Naive B cell (primary cell): Measurements from ENCODE around the gene THAP7. TPM values are rescaled to one million over a fixed set of nuclear protein-coding genes. Genes with fewer than 3 reads are reported as not detected.
A peak's percentile ranks its signal among the peaks of the same experiment; 100 is the strongest.
"Not testable (repeated sequence)": the region's sequence is repeated elsewhere in the genome, so short reads cannot be mapped to it uniquely, and the experiment has no call there.

ENCODE experiments used
- ATAC-seq, 2 donors: fragments of 150-1000 bp; cut with Tn5 transposase; 2 replicates each; pipeline ENCODE4 v1.10.0; 2021; ENCODE audit warnings: low read depth in 2 of 2, mild to moderate bottlenecking in 2 of 2, moderate library complexity in 2 of 2
- DNase-seq: peaks from one replicate; pipeline ENCODE4 v3.0.0; 2022
- H3K27ac Mint-ChIP-seq, 6 donors: one replicate each; pipeline ENCODE4 v1.8.0; 2020 to 2022; ENCODE audit warnings: mild to moderate bottlenecking in 6 of 6, mixed read lengths in 6 of 6, moderate library complexity in 5 of 6, inconsistent platforms in 2 of 6
- H3K27me3 Mint-ChIP-seq, 3 donors: one replicate each; pipeline ENCODE4 v1.8.0; 2021 to 2022; ENCODE audit warnings: mixed read lengths in 3 of 3, mild to moderate bottlenecking in 1 of 3
- H3K36me3 Mint-ChIP-seq, 2 donors: one replicate each; pipeline ENCODE4 v1.8.0; 2020 to 2022; ENCODE audit warnings: mixed read lengths in 2 of 2, inconsistent platforms in 1 of 2, mild to moderate bottlenecking in 1 of 2
- H3K4me1 Mint-ChIP-seq, 3 donors: one replicate each; pipeline ENCODE4 v1.8.0; 2020 to 2022; ENCODE audit warnings: mixed read lengths in 3 of 3, inconsistent platforms in 1 of 3, mild to moderate bottlenecking in 1 of 3, moderate library complexity in 1 of 3
- H3K4me3 Mint-ChIP-seq, 8 donors: one replicate each; pipeline ENCODE4 v1.8.0; 2020 to 2022; ENCODE audit warnings: mild to moderate bottlenecking in 8 of 8, mixed read lengths in 8 of 8, moderate library complexity in 8 of 8, inconsistent platforms in 2 of 8
- H3K9me3 Mint-ChIP-seq, 7 donors: one replicate each; pipeline ENCODE4 v1.8.0; 2020 to 2022; ENCODE audit warnings: mixed read lengths in 7 of 7, mild to moderate bottlenecking in 5 of 7, inconsistent platforms in 2 of 7, moderate library complexity in 1 of 7
- polyA plus RNA-seq, 6 donors: library from polyadenylated mRNA; unstranded; fragments of 300-500 nt; fragmentation: Illumina TruSeq; gene quantifications; one replicate each; pipeline ENCODE4 v1.2.3, GENCODE V29; 2021; ENCODE audit warnings: low read depth in 6 of 6

The THAP7 gene
- polyA plus RNA-seq, 6 donors from 2014 or later, result 36.6 to 43.6 (median 40.9) TPM

DNA sequence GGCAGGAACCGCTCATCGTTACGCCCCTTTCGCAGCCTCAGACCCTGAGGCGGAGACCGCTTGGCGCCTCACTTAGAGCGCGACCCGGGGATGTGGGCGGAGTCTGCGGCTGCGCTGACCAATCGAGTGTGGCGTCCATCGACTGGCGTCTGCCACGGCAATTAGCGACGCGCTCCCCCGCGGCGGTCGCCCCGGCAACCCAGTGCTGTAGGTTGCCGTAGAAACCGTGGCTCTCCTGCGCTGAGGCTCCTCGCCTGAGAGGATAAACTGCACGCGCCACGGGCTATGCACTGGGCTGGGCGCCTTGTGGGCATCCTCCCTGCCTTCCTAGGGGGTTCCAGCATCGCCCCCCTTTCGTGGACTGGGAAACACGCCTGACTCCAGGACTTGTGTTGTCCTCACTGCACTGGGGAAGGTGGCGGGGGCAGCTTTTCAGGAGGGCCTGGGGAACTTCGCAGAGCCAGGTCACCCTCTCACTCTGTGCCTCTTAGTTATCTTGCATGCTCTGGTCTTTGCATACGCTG, 12.3 kb upstream of the THAP7 start:
- Mint-ChIP-seq H3K4me3 (peak overlapping the region; percentile 71 to 95 (median 91)), H3K27me3 (peaks cover 0 to 11% (median 0%) of the 10 kb centered on the region in 3 donors), H3K36me3 (no peaks in the 10 kb centered on the region), H3K27ac (peak overlapping the region; percentile 91 to 99 (median 96)), H3K9me3 (peaks cover 0 to 1% (median 0%) of the 10 kb centered on the region in 7 donors), H3K4me1 (peaks cover 16 to 31% (median 23%) of the 10 kb centered on the region in 3 donors)
- DNase-seq (peak; percentile 87), ATAC-seq (peak; percentile 93)

DNA sequence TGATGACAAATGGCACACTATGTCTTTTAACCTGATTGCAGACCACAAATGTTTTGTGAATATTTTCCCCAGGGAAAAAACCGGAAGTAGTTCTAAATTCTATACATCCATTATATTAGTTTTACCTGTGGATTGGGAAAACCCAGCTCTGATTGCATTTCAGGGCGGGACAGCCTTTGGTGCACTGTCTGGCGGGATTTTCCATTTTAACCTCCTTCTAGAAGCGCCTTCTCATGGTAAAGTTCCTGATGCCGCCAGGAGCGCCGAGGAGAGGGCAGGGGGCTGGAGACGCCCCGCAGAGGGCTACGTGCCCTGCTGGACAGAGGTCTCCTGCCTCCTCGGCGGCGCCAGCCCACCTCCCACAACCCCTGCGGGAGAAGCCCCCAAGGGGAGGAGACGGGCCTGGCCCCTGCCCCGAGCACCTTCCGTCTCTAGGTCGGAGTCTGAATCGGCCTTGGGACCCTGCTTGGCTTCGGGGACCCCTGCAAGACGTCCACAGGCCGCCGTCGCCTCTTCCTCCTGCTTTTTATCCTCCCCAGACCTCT, 11.8 kb upstream of the THAP7 start:
- ATAC-seq (no peak), DNase-seq (no peak)
- no peaks in the 10 kb centered on the region for H3K36me3 Mint-ChIP-seq
- peaks cover 16 to 31% (median 23%) of the 10 kb centered on the region in 3 donors for H3K4me1 Mint-ChIP-seq
- H3K27ac Mint-ChIP-seq, result peak overlapping the region in 5 of 6 donors; percentile 88 to 99 (median 98)
- H3K27me3 Mint-ChIP-seq, result peaks cover 0 to 6% (median 0%) of the 10 kb centered on the region in 3 donors
- peak overlapping the region; percentile 71 to 95 (median 91) for H3K4me3 Mint-ChIP-seq
- H3K9me3 Mint-ChIP-seq, result peaks cover 0 to 1% (median 0%) of the 10 kb centered on the region in 7 donors

DNA sequence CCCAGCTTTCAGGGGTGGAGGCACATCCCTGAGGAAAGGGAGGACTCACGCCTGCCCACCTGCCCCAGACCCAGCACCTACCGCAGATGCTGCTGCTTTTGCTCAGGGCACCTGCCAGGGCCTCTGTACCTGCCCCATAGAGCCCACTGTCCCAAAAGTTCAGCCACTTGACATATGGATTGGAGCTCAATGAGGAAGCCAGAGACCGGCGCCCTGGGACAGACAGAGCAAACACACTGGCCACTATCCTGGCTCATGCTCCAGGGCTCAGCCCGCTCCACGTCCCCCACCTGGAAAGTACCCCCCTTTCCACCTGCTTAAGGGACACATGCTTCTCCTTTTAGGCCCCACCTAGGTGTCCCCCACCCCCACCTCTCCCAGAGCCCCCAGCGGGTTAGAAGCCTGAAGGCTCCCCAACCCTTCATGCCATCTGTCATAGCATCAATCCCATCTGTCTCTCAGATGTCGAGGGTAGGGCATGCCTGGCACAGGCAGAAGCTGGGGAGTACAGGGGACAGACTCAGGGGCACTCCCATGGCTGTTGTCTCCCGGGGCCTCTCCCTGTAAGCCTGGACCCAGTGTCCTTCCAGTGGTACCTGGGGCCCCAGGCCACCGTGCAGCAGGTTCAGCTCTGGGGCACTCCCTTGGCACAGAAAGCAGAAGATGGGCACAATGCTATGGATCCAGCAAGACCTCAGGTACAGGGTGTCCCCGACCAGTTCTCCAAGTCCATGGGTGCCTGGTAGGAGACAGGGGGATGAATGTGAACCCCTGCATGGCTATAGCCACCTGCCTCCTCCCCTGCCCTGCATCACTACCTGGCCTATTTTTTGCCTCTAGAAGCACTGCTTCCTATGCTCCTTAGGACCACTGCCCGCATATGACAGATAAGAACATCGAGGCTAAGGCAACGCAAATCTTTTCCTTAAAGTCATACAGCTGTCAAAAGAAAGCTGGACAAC, 10.8 kb upstream of the THAP7 start:
- H3K27me3 Mint-ChIP-seq, result peaks cover 0 to 6% (median 0%) of the 10 kb centered on the region in 3 donors
- ATAC-seq (no peak), DNase-seq (no peak)
- H3K4me3 Mint-ChIP-seq, result peak overlapping the region in 7 of 8 donors; percentile 55 to 91 (median 72)
- H3K9me3 Mint-ChIP-seq, result peaks cover 0 to 1% (median 0%) of the 10 kb centered on the region in 7 donors
- peaks cover 16 to 31% (median 23%) of the 10 kb centered on the region in 3 donors for H3K4me1 Mint-ChIP-seq
- H3K27ac Mint-ChIP-seq, result peak overlapping the region; percentile 21 to 94 (median 76)
- no peaks in the 10 kb centered on the region for H3K36me3 Mint-ChIP-seq

DNA sequence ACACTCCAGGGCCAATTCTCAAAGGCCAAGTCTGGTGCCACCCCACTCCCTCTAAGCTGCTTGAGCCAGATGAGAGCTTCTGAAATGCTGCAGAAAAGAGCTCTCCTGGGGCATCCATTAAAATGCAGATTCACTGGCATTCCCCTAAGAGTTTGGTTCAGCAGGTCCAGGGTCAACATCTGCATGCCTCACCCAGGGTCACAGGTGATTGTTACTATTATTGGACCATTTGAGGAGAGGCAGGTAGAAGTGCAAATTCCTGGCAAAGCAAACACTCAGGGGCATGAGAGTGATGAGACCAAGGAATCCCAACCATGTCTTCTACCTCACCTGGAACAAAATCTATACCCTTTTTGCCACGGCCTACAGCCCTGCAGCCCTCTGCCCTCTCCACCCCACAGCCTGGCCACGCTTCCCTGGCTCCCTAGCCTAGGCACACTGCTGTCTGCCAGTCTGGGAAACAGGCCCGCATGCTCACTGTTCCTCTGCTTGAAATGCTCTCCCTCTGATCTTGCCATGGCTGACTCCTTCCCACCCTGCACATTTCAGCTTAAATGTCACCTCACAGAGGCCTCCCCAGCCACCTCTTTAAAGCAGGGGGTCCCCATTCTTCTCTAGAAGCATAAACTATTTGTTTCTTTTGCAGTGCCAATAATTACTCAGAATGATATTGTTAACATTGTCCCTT, 8.7 kb upstream of the THAP7 start:
- DNase-seq (no peak), ATAC-seq (no peak)
- no peaks in the 10 kb centered on the region for H3K36me3 Mint-ChIP-seq
- H3K27ac Mint-ChIP-seq, result peak overlapping the region in 4 of 6 donors; percentile 36 to 98 (median 50)
- peak overlapping the region in 1 of 8 donors; percentile 3 for H3K4me3 Mint-ChIP-seq
- no peaks in the 10 kb centered on the region for H3K27me3 Mint-ChIP-seq
- peaks cover 15 to 28% (median 16%) of the 10 kb centered on the region in 3 donors for H3K4me1 Mint-ChIP-seq
- H3K9me3 Mint-ChIP-seq, result peaks cover 0 to 1% (median 0%) of the 10 kb centered on the region in 7 donors

DNA sequence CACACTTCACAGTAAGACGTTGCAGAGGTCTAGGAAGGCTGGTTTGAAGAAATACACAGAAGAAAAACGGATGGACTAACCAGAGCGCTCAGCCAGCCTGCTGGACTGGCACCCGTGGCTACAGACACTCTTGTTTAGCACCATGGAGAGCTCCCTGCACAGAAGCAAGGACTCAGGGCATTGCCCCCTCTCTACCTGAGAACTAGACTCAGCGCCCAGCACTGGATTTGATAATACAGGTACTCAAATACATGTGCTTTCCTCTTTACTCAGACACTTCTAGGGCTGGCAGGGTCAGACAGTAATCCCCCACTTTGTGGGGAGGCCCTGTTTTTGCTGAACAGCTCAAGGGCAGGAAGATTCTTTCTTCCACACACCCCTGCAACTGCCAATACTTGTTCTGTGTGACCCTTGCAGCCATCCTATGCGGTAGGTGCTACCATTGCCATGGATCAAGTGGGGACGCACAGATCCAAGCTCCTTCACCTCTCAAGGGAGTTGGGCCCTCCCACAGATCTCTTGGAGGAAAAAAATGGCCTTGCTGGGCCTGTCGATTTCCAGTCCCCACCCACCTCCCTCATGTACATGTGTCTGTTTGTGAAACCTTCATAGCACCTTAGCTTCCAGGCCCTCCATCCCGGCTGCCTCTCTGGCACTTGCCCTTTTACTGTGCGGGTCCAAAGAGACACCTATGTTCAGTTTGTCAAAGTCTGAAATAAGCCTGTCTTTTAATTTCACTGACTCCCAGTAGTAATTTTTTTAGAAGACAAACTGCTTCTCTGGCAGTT, 7.9 kb upstream of the THAP7 start:
- Mint-ChIP-seq H3K4me1 (peaks cover 10 to 20% (median 11%) of the 10 kb centered on the region in 3 donors), H3K9me3 (no peaks in the 10 kb centered on the region), H3K36me3 (no peaks in the 10 kb centered on the region), H3K27me3 (no peaks in the 10 kb centered on the region), H3K27ac (peak overlapping the region in 3 of 6 donors; percentile 36 to 65 (median 42)), H3K4me3 (peak overlapping the region in 1 of 8 donors; percentile 27)
- no peak for DNase-seq
- ATAC-seq, result no peak

DNA sequence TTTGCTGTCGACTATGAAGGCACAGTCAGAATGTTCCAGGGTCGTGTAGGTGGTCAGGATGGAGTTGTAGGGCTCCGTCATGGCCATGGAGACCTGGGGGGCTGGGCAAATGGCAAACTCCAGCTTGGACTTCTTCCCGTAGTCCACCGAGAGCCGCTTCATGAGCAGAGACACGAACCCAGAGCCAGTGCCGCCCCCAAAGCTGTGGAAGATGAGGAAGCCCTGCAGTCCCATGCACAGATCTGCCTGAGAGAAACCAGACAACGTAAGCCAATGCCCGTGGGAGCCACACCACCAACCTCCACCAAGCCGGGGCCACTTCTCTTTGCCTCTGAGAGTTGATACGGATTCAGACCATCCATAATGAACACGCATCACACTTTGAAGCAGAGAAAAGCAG, 7.3 kb upstream of the THAP7 start:
- not testable (repeated sequence) for H3K27me3 Mint-ChIP-seq, H3K36me3 Mint-ChIP-seq, DNase-seq, ATAC-seq, H3K9me3 Mint-ChIP-seq
- Mint-ChIP-seq H3K4me1 (peaks cover 4 to 14% (median 5%) of the 10 kb centered on the region in 3 donors), H3K4me3 (peak overlapping the region in 1 of 8 donors; percentile 27), H3K27ac (peak overlapping the region in 1 of 6 donors; percentile 65)

DNA sequence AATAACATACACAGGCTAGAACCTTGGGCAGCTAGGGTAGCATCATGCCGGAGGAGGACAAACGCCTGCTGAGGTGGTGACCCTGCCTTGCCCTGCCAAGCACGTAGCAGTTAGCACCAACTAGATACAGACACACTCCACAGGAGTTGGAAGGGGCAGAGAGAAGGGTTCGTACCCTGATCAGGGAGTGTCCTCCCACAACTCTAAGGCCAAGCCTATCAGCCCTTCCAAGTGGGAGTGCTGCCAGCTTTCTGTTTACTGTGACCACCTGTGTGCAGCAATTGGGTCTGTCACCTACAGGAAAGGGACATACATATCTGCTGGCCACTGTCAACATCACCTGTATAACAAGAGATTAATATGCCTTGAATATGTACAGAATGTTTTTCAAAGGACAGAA, 1.9 kb upstream of the THAP7 start:
- no peaks in the 10 kb centered on the region for H3K9me3 Mint-ChIP-seq
- H3K36me3 Mint-ChIP-seq, result no peaks in the 10 kb centered on the region
- DNase-seq (no peak), ATAC-seq (no peak)
- H3K4me1 Mint-ChIP-seq, result peaks cover 16 to 40% (median 29%) of the 10 kb centered on the region in 3 donors
- peak overlapping the region in 5 of 6 donors; percentile 16 to 100 (median 80) for H3K27ac Mint-ChIP-seq
- peak overlapping the region in 7 of 8 donors; percentile 25 to 98 (median 96) for H3K4me3 Mint-ChIP-seq
- no peaks in the 10 kb centered on the region for H3K27me3 Mint-ChIP-seq

DNA sequence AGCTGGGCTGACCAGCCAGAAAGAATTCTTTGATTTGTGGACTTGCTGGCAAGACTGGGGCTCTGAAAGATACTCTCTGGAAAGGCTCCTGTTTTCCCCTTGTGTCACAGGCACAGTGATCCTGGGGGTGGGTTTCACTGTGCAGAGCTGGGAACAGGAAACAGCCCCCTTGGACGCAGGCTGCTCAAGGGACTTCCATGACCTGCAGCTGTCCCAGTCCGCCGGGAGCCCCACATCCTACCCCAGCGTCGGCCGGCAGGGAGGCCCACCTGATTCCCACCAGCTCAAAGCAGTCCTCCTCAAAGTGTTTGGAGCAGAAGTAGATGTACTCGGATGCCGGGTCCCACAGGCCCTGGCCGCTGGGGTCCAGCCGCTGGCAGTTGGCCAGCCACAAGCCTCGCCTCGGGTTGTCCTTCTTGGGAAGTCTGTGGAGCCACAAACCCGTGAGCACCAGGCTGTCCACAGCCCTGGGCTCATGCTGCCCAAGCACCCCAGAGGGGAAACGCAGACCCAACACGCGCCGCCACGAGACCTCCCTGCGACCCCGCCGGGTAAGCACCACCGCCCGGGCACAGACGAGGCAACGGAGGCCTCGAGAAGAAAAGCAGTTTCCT, 824 bp downstream of the THAP7 start:
- no peak for DNase-seq
- peak overlapping the region; percentile 97 to 100 (median 100) for H3K27ac Mint-ChIP-seq
- no peaks in the 10 kb centered on the region for H3K9me3 Mint-ChIP-seq

DNA sequence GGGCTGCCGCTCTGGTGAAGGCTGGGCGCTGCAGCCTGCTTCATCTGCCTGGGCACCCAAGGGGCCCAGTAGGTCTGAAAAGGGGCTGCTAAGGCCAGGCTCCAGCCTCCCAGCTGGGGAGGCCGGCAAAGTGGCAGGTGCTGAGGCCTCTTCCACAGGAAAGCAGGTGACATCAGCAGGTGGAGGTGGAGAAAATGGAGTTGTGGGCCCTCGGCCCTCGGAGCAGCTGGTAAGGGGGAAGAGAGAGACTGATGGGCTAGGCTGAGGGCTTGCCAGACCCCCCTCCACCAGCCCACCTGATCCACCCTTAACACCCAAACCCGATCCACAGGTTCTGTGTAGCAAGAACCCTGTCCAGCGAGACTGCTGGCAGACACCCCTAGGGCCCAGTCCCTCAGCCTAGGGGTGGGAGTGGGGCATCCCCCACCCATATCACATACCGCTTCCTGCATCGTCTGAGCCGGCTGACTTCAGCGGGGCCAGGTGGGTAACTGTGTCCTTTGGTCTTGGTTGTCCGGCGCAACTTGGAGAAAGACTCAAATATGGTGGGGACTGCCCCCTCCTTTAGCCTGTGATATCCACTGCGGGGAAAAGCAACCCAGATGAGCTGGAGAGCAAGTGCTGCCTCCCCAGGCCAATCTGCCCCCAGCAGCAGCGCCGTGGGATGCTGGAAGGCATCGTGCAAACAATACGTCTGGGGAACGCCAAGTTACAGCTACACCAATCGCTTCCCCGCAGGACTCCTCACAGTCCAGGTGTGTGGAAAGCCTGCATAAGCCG, 1.5 kb downstream of the THAP7 start:
- ATAC-seq (no peak), DNase-seq (no peak)
- peak overlapping the region; percentile 35 to 98 (median 96) for H3K4me3 Mint-ChIP-seq
- H3K4me1 Mint-ChIP-seq, result peaks cover 16 to 46% (median 29%) of the 10 kb centered on the region in 3 donors
- H3K9me3 Mint-ChIP-seq, result no peaks in the 10 kb centered on the region
- H3K27ac Mint-ChIP-seq, result peak overlapping the region; percentile 44 to 100 (median 88)
- H3K36me3 Mint-ChIP-seq, result no peaks in the 10 kb centered on the region
- H3K27me3 Mint-ChIP-seq, result no peaks in the 10 kb centered on the region

More for the DNA sequence above, 824 bp downstream of the THAP7 start:
- ATAC-seq, result no peak
- Mint-ChIP-seq H3K36me3 (no peaks in the 10 kb centered on the region), H3K27me3 (no peaks in the 10 kb centered on the region), H3K4me3 (peak overlapping the region; percentile 95 to 98 (median 96)), H3K4me1 (peaks cover 16 to 46% (median 29%) of the 10 kb centered on the region in 3 donors)

DNA sequence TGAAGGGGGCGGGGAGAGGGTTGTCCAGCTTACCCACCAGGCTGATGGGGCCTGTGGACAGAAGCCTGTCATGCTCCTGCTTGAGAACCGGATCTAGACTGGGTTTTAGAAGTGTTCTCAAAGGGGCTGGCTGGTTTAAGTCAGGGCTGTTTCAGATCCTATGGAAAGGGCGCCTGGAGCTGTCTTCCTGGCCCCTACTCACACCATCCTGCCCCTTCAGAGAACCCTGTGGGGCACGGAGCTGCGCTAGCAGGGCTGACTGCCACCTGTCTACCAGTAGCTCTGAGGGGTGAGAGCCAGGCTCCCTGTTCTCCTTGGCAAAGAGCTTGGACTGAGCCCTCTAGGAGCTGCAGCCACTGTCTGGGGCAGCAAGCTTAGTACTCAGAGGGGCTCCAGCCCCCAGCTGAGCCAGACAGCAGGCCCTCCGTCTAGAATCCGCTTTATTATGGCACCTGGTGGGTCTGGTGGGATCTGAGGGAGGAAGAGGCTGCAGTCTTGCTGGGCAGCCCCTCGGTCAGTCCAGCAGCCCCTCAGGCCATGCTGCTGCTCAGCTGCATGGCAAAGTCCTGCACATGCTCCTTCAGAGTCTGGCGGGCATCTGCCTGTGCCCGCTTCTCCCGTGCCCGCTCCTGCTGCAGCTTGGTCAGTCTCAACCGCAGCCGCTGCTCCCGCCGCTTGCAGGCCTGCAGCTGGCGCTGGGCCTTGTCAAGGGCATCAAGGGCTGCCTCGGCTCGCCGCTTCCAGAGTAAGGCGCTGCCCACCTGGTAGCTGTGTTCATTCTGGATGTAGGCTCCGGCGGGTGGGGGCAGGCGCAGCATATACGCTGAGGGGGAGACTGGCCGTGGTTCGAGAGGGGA, 2.3 kb downstream of the THAP7 start:
- DNase-seq (no peak), ATAC-seq (no peak)
- H3K27ac Mint-ChIP-seq, result peak overlapping the region in 4 of 6 donors; percentile 32 to 97 (median 72)
- no peaks in the 10 kb centered on the region for H3K27me3 Mint-ChIP-seq
- H3K9me3 Mint-ChIP-seq, result no peaks in the 10 kb centered on the region
- H3K4me1 Mint-ChIP-seq, result peaks cover 16 to 46% (median 29%) of the 10 kb centered on the region in 3 donors
- peak overlapping the region in 3 of 8 donors; percentile 96 to 98 (median 96) for H3K4me3 Mint-ChIP-seq
- H3K36me3 Mint-ChIP-seq, result no peaks in the 10 kb centered on the region
